CD4-positive, alpha-beta T cell treated with Interleukin-1 beta for 1 hour (primary cell): ENCODE measurements around the gene HSPA1A.
A peak's percentile ranks its signal among the peaks of the same experiment; 100 is the strongest.
"Not testable (repeated sequence)": the region's sequence is repeated elsewhere in the genome, so short reads cannot be mapped to it uniquely, and the experiment has no call there.

Source experiments
- DNase-seq, 2 donors: peaks; one replicate each; pipeline ENCODE4 v3.0.0-alpha.2; 2020 to 2022

Gene HSPA1A

DNA sequence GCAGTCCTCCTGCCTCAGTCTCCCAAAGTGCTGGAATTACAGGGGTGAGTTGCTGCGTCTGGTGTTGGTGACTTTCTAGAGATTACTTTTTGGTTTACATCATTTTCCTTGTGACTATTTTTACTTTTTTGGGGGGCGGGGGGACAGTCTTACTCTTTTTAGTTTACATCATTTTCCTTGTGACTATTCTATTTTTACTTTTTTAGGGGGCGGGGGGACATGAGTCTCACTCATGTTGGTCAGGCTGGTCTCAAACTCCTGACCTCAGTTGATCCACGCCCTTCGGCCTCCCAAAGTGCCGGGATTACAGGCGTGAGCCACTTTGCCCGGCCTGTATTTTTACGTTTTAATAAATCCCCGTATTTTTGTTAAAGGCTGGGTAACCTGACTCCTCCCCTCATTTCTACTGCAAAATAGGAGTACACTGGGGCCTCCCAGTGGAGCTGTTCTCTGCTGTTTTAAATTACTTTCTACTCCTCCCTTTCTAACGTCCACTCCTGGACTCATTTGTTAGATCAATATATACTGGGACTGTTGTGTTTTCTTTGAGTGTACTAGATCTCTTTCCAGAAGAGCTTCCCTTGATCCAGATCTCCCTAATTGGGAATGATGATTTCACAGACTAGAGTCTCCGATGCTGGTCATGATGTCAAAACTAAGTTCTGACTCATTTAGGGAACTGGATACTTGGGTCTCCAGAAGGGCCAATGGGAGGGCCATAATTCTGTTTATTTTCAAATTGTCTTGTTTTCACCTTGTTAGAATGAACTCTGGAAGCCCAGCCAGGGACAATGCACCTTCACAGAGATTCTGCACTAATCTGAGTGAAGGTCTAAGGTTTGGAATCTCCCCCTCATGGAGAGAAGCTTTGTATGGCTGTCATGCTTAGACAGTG is 21.4 kb downstream of the HSPA1A start:
- DNase-seq, result no peak

DNA sequence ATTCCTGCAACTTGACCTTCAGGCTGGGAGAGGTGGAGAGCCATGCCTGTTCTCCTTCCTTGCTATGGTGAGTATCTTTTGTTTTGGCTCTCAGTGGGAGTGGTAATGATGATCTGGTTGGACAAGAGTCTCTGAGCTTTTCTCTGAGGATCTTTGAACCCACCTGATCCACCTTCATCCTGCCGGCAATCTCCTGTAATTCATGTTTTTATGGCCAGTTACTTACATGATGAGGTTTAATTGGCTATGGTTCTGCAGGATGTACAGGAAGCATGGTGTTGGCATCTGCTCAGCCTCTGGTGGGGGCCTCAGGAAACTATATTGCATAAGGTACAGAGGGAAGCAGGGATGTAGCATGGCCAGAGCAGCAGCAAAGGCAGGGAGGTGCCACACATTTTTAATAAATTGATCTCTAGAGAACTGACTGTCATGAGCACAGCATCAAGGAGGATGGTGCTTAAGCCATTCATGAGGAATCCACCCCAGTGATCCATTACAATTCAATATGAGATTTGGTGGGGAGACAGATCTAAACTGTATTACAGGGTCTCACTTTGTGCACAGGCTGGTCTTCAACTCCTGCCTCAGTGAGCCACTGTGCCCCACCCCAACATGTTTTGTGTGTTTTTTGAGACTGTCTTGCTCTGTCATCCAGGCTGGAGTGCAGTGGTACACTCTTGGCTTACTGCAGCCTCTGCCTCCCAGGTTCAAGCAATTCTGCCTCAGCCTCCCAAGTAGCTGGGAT is 22.2 kb downstream of the HSPA1A start:
- no peak for DNase-seq

DNA sequence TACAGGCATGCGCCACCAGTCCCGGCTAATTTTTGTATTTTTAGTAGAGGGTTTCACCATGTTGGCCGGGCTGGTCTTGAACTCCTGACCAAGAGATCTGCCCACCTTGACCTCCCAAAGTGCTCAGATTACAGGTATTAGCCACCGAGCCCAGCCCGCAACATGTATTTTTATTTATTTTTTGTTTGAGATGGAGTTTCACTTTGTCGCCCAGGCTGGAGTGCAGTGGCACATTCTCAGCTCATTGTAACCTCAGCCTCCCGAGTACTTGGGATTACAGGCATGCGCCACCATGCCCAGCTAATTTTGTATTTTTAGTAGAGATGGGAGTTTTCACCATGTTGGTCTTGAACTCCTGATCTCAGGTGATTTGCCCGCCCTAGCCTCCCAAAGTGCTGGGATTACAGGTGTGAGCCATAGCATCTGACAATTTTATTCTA is 22.8 kb downstream of the HSPA1A start:
- DNase-seq, result not testable (repeated sequence)

DNA sequence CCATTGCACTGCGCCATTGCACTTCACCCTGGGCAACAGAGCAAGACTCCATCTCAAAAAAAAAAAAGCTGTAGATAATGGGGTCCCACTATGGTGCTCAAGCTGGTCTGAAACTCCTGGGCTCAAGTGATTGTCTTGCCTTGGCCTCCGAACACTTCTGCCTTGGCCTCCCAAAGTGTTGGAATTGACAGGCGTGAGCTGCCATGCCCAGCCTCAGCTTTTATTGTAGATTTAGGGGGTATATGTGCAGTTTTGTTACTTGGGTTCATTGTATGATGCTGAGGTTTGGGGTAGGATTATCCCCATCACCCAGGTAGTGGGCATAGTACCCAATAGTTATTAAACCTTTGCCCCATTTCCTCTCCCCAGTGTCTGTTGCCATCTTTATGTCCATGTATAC is 23.6 kb downstream of the HSPA1A start:
- DNase-seq, result no peak

DNA sequence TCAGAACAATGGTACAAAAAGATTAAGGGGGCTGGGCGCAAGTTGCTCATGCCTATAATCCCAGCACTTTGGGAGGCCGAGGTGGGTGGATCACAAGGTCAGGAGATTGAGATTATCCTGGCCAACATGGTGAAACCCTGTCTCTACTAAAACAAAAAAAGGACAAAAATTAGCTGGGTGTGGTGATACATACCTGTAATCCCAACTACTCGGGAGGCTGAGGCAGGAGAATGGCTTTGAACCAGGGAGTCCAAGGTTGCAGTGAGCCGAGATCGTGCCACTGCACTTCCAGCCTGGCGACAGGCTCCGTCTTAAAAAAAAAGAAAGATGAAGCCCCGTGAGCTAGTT is 24.4 kb downstream of the HSPA1A start:
- not testable (repeated sequence) for DNase-seq

DNA sequence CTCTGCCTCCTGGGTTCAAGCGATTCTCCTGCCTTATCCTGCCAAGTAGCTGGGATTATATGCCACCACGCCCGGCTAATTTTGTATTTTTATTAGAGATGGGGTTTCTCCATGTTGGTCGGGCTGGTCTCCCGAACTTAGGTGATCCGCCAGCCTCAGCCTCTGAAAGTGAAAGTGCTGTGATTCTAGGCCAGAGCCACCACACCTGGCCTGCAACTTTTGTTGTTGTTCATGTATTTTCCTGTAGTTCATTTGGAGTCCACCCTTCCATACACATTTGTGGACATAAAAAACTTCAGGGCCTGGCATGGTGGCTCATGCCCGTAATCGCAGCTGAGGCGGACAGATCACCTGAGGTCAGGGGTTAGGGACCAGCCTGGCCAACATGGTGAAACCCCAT is 26.7 kb downstream of the HSPA1A start:
- DNase-seq, result no peak

DNA sequence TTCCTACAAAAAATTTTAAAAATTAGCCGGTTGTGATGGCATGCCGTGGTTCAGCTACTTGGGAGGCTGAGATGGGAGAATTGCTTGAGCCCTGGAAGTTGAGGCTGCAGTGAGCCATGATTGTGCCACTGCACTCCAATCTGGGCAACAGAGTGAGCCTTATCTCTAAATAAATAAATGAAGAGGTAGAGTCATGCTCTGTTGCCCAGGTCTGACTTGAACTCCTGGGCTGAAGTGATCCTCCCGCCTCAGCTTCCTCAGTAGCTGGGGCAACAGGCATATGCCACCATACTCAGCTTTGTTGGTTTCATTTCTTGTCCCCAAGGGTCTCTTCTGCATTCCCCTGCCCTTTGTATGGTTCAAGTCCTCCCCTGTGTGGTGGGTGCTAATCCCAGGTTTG is 29.2 kb downstream of the HSPA1A start:
- DNase-seq, result no peak

DNA sequence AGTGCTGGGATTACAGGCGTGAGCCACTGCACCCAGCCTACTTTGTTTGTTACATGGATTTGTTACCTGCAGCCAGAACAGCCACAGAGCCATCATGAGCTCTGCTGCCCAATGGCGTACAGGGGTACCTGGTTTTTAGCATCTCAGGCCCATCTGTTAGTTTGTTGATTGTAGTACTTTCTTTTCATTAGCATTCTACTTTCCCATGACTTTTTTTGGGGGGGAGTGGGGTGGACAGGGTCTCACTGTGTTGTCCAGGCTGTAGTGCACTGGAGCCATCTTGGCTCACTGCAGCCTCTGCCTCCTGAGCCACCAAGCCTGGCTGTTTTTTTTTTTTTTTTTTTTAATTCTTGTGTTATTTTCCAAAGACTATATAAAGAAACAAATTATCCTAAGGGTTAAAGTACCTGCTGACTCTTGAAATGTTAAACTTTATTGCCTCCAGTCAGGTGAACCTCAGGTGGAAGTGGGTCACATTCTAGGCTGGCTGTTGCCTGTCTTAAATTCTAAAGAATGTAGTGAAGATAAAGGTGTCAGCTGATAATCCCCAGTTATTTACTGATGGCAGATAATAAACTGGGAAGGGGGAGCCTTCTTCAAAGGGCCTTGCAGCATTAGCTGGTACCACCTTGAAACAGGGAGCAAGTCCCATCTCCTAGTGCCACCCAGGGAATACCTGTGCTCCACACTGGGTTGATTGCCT is 32.1 kb downstream of the HSPA1A start:
- no peak for DNase-seq

DNA sequence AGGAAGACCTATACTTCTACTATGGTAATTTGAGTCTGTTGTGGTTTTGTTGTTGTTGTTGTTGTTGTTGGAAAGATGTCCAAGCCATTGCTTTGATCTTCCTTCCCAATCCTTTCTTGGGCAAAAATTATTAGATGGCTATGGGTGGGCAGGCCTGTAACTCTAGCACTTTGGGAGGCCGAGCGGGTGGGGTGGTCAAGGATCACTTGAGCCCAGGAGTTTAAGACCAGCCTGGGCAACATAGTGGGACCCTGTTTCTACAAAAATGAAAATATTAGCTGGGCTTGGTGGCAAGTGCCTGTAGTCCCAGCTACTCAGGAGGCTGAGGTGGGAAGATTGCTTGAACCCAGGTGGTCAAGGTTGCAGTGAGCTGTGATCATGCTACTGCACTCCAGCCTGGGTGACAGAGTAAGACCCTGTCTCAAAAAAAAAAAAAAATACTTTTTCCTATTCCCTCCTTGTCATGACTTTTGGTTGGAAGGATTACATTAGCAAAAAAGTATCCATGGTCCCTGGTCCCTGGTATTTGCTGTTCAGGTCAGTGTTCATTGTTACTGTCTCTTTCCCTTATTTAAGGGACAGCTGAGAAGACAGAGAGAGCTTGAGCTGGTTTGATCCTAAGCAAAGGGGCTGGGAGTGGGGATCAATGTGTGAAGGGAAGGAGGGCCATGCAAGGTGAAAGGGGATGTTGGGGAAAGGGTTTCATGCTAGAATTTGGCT is 35.6 kb downstream of the HSPA1A start:
- DNase-seq, result no peak

DNA sequence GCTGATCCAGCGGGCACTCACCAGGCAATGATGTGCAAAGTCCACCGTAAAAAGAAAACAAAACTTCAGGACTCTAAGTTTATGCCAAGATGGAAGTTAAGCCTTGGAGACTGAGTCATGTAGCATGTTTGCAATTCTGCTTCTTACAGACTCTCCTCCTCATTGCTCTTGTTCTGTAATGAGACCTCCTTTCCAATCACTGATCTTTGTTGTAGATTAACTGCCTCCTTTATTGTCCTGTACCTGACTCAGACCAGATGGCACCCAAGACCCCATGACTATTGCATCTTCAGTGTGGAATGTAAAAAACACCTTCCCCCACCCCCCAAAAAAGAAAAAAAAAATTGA is 36.1 kb downstream of the HSPA1A start:
- DNase-seq, result no peak

DNA sequence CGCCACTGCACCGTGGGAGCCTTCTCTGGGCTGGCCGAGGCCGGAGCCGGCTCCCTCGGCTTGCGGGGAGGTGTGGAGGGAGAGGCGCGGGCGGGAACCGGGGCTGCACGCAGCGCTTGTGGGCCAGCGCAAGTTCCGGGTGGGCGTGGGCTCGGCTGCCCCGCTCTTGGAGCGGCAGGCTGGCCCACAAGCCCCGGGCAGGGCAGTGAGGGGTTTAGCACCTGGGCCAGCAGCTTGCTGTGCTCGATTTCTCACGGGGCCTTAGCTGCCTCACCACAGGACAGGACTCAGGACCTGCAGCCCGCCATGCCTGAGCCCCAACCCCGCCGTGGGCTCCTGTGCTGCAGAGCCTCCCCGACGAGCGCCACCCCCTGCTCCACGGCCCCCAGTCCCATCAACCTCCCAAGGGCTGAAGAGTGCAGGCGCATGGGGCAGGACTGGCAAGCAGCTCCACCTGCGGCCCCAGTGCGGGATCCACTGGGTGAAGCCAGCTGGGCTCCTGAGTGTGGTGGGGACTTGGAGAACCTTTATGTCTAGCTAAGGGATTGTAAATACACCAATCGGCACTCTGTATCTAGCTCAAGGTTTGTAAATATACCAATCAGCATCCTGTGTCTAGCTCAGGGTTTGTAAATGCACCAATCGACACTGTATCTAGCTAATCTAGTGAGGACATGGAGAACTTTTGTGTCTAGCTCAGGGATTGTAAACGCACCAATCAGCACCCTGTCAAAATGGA is 36.8 kb downstream of the HSPA1A start:
- DNase-seq, result not testable (repeated sequence)

DNA sequence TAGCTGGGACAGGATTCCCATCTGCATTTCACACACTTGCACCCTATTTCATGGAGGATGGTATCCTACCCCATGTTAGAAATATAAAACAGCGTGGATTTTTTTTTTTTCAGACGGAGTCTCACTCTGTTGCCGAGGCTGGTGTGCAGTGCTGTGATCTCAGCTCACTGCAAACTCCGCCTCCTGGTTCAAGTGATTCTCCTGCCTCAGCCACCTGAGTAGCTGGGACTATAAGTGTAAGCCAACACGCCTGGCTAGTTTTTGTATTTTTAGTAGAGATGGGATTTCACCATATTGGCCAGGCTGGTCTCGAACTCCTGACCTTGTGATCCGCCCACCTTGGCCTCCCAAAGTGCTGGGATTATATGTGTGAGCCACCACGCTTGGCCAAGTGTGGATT is 42.4 kb downstream of the HSPA1A start:
- DNase-seq, result not testable (repeated sequence)

DNA sequence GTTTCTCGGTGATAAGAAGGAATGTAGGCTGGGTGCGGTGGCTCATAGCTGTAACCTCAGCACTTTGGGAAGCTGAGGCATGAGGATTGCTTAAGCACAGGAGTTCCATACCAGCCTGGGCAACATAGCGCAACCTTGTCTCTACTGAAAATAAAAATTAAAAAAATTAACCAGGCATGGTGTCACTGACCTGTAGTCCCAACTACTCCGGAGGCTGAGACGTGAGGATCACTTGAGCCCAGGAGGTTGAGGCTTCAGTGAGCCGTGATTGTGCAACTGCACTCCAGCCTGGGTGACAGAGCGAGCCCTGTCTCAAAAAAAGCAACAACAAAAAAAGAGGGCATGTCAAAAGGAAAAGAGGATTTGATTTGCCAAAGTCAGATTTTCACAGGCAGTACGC is 43.4 kb downstream of the HSPA1A start:
- DNase-seq, result no peak

DNA sequence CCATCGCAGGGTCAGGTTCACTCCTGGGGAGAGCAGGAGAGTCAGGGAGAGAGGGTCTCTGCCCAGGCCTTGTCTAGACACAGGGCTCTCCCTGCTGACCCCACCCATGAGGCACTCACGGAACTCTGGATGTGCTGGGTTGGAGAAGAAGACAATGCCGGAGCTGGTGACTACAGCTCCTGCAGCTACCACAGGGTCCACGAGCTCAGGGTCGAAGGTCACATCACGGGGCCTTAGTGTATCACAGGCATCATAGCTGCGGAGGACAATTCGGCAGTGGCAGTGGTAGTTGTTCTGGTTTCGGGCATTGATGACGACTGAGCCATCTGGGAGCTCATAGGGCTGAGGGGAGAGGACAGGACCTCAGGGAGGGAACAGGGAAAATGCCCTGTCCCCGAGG is 44.6 kb downstream of the HSPA1A start:
- DNase-seq, result no peak

DNA sequence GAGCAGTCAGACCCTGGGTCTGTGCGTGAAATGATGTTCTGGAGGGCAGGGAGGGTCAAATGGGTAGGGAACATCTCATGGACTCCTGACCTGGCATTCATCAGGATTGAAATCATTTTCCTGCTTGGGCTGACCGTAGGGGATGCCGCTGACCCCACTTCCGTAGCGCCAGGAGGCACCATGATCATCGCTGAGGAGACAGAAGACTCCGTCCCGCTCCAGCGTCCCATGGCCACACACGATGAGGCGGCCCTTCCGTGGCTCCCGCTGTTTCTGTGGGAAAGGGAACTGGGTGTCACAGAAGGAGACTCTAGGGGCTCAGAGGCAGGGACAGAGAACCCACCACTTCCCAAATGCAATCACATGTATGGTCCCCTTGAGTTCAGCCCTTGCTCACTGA is 45.0 kb downstream of the HSPA1A start:
- DNase-seq, result no peak

DNA sequence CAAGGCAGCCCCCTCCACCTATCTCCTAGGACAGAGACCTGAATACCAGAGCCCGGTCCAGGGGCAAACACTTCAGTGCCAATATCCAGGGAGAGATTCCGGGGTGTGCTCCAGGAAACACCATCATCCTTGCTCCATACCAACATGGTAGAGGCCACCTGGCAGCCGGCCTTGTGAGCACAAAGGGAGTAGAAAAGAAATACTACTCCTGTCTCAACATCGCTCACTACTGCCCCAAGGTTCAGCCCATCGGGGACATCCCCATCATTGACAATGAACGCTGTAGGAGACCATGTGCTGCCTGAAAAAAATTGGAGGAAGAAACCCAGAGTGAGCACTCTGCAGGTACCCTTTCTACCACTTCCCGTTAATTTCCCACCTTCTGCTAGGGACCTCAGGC is 45.8 kb downstream of the HSPA1A start:
- no peak for DNase-seq

DNA sequence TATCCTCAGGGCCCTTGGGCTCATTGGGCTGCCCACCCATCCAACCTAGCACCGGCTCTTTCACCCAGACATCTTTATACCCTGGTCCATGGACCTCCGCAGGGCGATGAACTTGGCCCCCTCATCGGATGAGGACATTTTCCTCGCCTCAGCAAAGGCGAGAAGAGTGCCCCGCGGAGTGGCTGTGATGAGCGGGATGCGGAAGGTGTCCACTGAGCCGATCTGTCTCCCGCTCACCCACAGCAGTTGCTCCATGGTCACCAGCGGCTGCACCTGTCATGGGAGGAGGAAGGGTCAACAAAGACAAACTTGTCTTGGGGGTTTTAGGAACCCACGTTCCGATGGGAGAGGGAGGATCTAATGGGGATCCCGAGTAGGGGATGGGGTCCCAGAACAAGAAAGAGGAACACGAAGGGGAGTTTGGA is 46.6 kb downstream of the HSPA1A start:
- no peak for DNase-seq

DNA sequence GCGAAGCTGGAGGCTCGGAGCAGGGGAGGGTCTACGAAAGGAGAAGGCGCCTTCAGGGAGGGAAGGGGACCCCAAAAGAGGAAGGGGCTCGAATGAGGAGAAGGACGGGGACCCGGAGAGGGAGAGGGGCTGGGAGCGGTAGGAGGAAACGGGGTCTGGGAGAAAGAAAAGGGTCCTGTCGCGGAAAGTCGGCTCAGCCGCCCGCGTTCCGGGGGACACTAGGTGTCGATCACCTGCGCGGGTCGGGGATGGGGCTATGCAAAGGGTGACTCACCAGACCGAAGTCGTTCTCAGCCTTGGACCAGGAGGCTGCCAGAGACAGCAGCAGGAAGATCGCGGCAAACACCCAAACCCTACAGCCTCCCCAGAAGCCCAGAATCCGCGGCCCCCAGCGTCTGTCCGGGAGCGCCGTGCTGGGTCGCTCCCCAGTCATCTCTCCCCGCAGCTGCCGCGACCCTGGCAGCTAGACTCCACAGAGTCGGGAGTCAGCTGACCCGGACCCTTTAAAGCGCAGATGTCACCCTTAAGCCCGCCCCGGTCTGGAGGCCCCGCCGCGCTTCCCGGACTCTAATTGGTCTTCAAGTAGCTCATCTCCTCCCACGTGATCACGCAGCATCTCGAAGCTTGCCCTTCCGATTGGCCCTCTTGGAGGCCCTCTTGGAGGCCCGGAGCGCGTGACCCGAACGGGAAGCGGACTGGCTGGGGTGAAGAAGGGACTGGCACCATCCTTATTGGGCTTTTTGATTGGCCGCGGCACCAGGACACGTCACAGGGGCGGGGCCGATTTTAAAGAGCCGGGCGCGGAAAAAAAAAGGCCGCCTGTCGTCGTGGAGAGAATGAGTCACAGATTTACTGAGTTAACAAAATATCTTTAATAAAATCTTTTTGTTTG is 47.2 kb downstream of the HSPA1A start, which contains the start of gene NEU1:
Gene NEU1 (minus strand): TSS at position 478 of the 892 bp plus-strand sequence. CDS start 45 bp downstream, at position 433.
- peak; percentile 100 for DNase-seq

DNA sequence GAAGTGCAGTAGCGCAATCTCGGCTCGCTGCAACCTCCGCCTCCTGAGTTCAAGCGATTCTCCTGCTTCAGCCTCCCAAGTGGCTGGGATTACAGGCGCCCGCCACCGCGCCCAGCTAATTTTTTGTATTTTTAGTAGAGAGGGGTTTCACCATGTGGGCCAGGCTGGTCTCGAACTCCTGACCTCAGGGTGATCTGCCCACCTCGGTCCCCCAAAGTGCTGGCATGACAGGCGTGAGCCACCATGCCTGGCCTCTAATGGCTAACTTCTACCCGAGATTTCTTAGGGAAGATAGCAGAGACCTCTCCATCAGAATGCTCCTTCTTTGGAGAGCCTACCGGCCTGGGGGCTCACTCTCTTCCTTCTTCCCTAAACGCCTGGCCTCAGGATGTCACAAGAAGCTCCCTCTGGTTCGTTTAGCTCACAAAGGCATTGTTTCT is 48.8 kb downstream of the HSPA1A start:
- DNase-seq, result not testable (repeated sequence)

DNA sequence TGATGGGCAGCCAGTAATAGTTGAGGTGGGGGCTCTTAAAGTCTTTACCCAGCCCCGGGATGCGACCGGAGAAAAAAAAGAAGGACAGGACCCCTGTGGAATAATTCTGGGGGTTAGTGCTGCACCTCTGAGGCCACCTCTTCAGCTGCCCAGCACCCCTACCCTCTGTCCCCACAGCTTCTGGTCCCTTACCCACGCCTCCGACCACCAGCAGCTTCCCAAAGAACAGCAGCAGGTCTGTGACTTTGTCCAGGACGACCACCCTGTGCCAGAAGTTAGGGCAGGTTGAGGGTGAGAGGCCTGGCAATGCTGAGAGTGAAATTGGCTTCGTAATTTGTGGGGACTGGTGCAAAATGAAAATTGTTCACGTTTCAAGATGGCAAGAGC is 49.5 kb downstream of the HSPA1A start:
- no peak for DNase-seq
